ENCODE data around the gene CLEC2L.

Gene CLEC2L

GRCh38 chr7:139523199-139523941, at the start of gene CLEC2L:
Gene CLEC2L (plus strand): TSS chr7:139523685. CDS start chr7:139523928, 243 bp downstream.
- DNase-seq, result no peak

GRCh38 chr7:139476139-139476538, 47.3 kb upstream of the CLEC2L start:
- no peak for DNase-seq

- no peak for DNase-seq
These were observed 46.6 kb upstream of the CLEC2L start for GRCh38 chr7:139476891-139477290.

GRCh38 chr7:139479620-139480019, 43.9 kb upstream of the CLEC2L start:
- no peak for DNase-seq

- DNase-seq, result no peak
These were observed 42.1 kb upstream of the CLEC2L start for GRCh38 chr7:139481364-139481763.

GRCh38 chr7:139482122-139482521, 41.4 kb upstream of the CLEC2L start:
- DNase-seq, result no peak

- no peak for DNase-seq
These were observed 40.6 kb upstream of the CLEC2L start for GRCh38 chr7:139482662-139483466.

GRCh38 chr7:139487366-139488080, 36.0 kb upstream of the CLEC2L start:
- no peak for DNase-seq

GRCh38 chr7:139488810-139489209, 34.7 kb upstream of the CLEC2L start:
- DNase-seq, result no peak

GRCh38 chr7:139490130-139490529, 33.4 kb upstream of the CLEC2L start:
- DNase-seq, result no peak

- DNase-seq, result no peak
These were observed 31.2 kb upstream of the CLEC2L start for GRCh38 chr7:139492293-139492692.

- no peak for DNase-seq
These were observed 28.5 kb upstream of the CLEC2L start for GRCh38 chr7:139494835-139495579.

GRCh38 chr7:139495580-139496125, 27.8 kb upstream of the CLEC2L start:
- no peak for DNase-seq

- DNase-seq, result no peak
These were observed 27.0 kb upstream of the CLEC2L start for GRCh38 chr7:139496528-139496927.

GRCh38 chr7:139500770-139501138, 22.7 kb upstream of the CLEC2L start:
- no peak for DNase-seq

- no peak for DNase-seq
These were observed 21.3 kb upstream of the CLEC2L start for GRCh38 chr7:139502226-139502625.

- DNase-seq, result no peak
These were observed 17.9 kb upstream of the CLEC2L start for GRCh38 chr7:139505563-139505962.

GRCh38 chr7:139509535-139509934, 13.9 kb upstream of the CLEC2L start:
- no peak for DNase-seq

GRCh38 chr7:139511315-139511714, 12.2 kb upstream of the CLEC2L start:
- DNase-seq, result no peak

- no peak for DNase-seq
These were observed 8.2 kb upstream of the CLEC2L start for GRCh38 chr7:139515266-139515665.

GRCh38 chr7:139521439-139521838, 2.0 kb upstream of the CLEC2L start:
- DNase-seq, result no peak

GRCh38 chr7:139522830-139523198, 671 bp upstream of the CLEC2L start:
- DNase-seq, result no peak
